ENCODE results near the gene CACNG6.

DNA sequence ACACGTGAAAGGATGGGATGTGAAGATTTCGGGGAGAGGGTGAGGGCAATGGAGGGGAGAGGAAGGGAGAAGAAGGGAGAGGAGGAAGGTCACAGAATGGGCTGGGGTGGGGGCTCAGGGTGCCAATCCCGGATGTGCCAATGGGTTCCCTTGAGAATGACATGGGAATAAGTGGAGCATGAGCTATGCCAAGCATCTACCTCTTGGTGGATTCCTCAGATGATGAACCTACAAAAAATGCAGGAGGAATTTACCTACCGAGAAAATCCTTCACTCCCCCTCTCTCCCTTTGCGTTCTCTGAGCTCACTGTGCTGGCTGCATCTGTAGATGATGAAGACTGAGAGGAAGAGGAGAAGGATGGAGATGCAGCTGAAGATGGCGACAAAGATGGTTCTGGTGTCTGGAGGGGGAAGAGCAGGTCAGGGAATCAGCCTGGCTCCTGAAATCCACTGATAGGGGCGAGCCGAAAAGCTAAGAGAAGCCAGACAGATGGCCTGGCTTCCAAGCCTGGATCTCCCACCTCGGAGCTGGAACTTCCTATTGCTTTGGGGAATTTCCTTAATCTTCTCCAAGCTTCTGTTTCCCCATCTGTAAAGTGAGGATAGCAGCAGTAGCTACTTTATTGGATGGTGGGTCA lies 50.7 kb downstream of the CACNG6 start:
- no peak for TF ChIP-seq POLR2A (IDR thresholded peaks at IDR 0.05)
- TF ChIP-seq, protein P1, sequence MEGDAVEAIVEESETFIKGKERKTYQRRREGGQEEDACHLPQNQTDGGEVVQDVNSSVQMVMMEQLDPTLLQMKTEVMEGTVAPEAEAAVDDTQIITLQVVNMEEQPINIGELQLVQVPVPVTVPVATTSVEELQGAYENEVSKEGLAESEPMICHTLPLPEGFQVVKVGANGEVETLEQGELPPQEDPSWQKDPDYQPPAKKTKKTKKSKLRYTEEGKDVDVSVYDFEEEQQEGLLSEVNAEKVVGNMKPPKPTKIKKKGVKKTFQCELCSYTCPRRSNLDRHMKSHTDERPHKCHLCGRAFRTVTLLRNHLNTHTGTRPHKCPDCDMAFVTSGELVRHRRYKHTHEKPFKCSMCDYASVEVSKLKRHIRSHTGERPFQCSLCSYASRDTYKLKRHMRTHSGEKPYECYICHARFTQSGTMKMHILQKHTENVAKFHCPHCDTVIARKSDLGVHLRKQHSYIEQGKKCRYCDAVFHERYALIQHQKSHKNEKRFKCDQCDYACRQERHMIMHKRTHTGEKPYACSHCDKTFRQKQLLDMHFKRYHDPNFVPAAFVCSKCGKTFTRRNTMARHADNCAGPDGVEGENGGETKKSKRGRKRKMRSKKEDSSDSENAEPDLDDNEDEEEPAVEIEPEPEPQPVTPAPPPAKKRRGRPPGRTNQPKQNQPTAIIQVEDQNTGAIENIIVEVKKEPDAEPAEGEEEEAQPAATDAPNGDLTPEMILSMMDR (IDR thresholded peaks at IDR 0.05), result no peak
